A549 (cell line): ENCODE data around the gene LTA4H.

Source experiments
- CBX8 ChIP-seq: fragments of 200-600 bp; sonication (generic); IDR thresholded peaks from 2 replicates; pipeline ENCODE4 v1.6.1; 2016
- CHD4 ChIP-seq: fragments of 200-600 bp; sonication (generic); IDR thresholded peaks from 2 replicates; pipeline ENCODE4 v1.6.1; 2016; ENCODE audit warnings: antibody characterized with exemption, mild to moderate bottlenecking, borderline replicate concordance
- CTCF ChIP-seq: fragments of >200 bp; sonication (Bioruptor Twin); formaldehyde crosslinking; IDR thresholded peaks from 3 replicates; pipeline ENCODE4 v1.5.1; 2016
- EP300 ChIP-seq, 2 experiments: fragments of >200 bp; sonication (Bioruptor Twin); formaldehyde crosslinking; IDR thresholded peaks; 2 replicates in 1 of 2; 3 replicates in 1 of 2; pipeline ENCODE4 v1.6.1; 2016 to 2017
- HOXB13 ChIP-seq: fragments of 250-450 bp; sonication (Bioruptor Pico); IDR thresholded peaks from 2 replicates; pipeline ENCODE4 v1.5.0; 2020; ENCODE audit warnings: low read depth, mild to moderate bottlenecking, moderate library complexity
- JUNB ChIP-seq: fragments of >200 bp; sonication (Bioruptor Twin); formaldehyde crosslinking; IDR thresholded peaks from 2 replicates; pipeline ENCODE4 v1.6.1; 2016
- MAFK ChIP-seq: fragments of 450-650 bp; IDR thresholded peaks from 2 replicates; pipeline ENCODE4 v1.6.1; 2014; ENCODE audit not compliant: partially characterized antibody
- MAX ChIP-seq: IDR thresholded peaks from 2 replicates; pipeline ENCODE4 v1.6.1; 2012
- NPAS2 ChIP-seq: fragments of 250-450 bp; sonication (Bioruptor Pico); IDR thresholded peaks from 2 replicates; pipeline ENCODE4 v1.8.0; 2022; ENCODE audit warnings: mild to moderate bottlenecking, moderate library complexity, borderline replicate concordance
- POLR2A ChIP-seq: IDR thresholded peaks from 2 replicates; pipeline ENCODE4 v1.6.1; 2012; ENCODE audit warnings: mild to moderate bottlenecking, low read length
- RAD21 ChIP-seq, 2 experiments: fragments of >200 bp in 1 of 2; sonication (Bioruptor Twin) in 1 of 2; formaldehyde crosslinking in 1 of 2; IDR thresholded peaks in 1 of 2; conservative IDR thresholded peaks in 1 of 2; 2 replicates in 1 of 2; 3 replicates in 1 of 2; pipeline ENCODE4 v1.6.1; 2012 to 2018; ENCODE audit warnings: inconsistent platforms in 1 of 2
- REST ChIP-seq: fragments of 200-600 bp; sonication (generic); IDR thresholded peaks from 2 replicates; pipeline ENCODE4 v1.6.1; 2016; ENCODE audit warnings: antibody characterized with exemption, mild to moderate bottlenecking, moderate library complexity
- SMC3 ChIP-seq: fragments of >200 bp; sonication (Bioruptor Twin); formaldehyde crosslinking; IDR thresholded peaks from 3 replicates; pipeline ENCODE4 v1.6.1; 2018; ENCODE audit warnings: inconsistent platforms
- USF2 ChIP-seq: fragments of 450-650 bp; IDR thresholded peaks from 2 replicates; pipeline ENCODE4 v1.6.1; 2014; ENCODE audit warnings: antibody characterized with exemption

- no peak for TF ChIP-seq CTCF
- TF ChIP-seq EP300 (IDR thresholded peaks at IDR 0.05), result no peak
- TF ChIP-seq MAX, result no peak
- no peak for TF ChIP-seq SMC3
- no peak for TF ChIP-seq HOXB13
- no peak for TF ChIP-seq POLR2A
- TF ChIP-seq REST, result no peak
- TF ChIP-seq NPAS2, result no peak
- no peak for TF ChIP-seq MAFK
- no peak for TF ChIP-seq CBX8
- no peak for TF ChIP-seq RAD21 (conservative IDR thresholded peaks at IDR 0.05 in 1 of 2, IDR thresholded peaks at IDR 0.05 in 1 of 2)
- TF ChIP-seq USF2, result no peak
- TF ChIP-seq CHD4, result no peak
- TF ChIP-seq JUNB, result no peak
These were observed 82.4 kb downstream of the LTA4H start for GRCh38 chr12:95953000-95953399.
